Nephron progenitor cell (in vitro differentiated cells): Measurements from ENCODE around the gene VGLL2.

Source experiments
- DNase-seq: peaks from one replicate; pipeline ENCODE4 v3.0.0; 2021
- H3K27ac Mint-ChIP-seq: 2 replicates; pipeline ENCODE4 v1.8.0; 2021; ENCODE audit warnings: mild to moderate bottlenecking, moderate library complexity, mixed read lengths
- H3K27me3 Mint-ChIP-seq: 2 replicates; pipeline ENCODE4 v1.8.0; 2021; ENCODE audit warnings: mild to moderate bottlenecking, low read depth, mixed read lengths; ENCODE audit not compliant: poor library complexity
- H3K36me3 Mint-ChIP-seq: 2 replicates; pipeline ENCODE4 v1.8.0; 2021; ENCODE audit warnings: low read depth, mixed read lengths
- H3K4me1 Mint-ChIP-seq: 2 replicates; pipeline ENCODE4 v1.8.0; 2021; ENCODE audit warnings: mixed read lengths
- H3K4me3 Mint-ChIP-seq: 2 replicates; pipeline ENCODE4 v1.8.0; 2021; ENCODE audit warnings: mild to moderate bottlenecking, moderate library complexity, mixed read lengths
- H3K9me3 Mint-ChIP-seq: 2 replicates; pipeline ENCODE4 v1.8.0; 2021; ENCODE audit warnings: mild to moderate bottlenecking, moderate library complexity, mixed read lengths
- TF ChIP-seq, protein P1 (sequence below): fragments of 200-600 bp; sonication (generic); IDR thresholded peaks from 2 replicates; pipeline ENCODE4 v1.5.0; 2021; ENCODE audit warnings: antibody characterized with exemption

The VGLL2 gene

DNA sequence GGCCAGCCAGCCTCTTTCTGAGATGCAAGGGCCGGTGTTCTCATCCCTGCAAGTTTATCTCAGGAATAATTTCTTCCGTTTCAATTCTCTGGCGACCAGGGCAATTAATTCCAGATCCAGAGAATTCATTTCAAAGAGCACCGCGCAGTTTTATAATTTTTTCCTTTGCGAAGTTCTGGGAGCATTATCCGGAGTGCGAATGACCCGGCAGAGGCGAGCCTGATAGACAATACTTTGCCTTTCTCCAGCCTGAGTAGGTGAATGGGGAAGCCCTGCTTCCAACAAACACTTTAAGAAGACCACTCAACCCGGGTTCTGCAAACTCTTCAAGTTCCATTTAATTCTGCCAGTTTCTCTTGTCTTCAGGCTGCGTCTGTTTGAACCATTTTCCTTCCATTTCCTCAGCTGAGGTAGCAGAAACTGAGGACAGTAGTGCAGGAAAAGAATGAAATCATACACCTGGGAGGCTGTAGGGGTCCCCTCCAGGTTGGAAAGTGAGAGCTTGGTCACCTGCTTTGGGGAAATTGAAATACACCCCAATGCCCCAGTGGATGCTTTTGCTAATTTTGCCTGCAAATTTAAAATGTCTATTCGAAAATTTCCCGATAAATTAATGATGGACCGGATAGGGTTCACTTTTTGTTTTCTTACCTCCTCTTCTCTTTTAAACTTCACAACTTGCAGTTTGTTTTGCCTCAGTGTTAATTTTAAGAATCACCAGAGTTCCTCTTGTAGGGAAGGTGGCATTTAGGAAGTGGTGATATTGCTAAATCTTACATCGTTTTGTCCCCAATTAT lies 1.1 kb downstream of the VGLL2 start:
- peaks cover 99% of the 10 kb centered on the region for H3K27me3 Mint-ChIP-seq
- H3K4me3 Mint-ChIP-seq: peak overlapping the region; percentile 83
- no peaks in the 10 kb centered on the region for H3K9me3 Mint-ChIP-seq
- no peak for DNase-seq
- TF ChIP-seq, protein P1, sequence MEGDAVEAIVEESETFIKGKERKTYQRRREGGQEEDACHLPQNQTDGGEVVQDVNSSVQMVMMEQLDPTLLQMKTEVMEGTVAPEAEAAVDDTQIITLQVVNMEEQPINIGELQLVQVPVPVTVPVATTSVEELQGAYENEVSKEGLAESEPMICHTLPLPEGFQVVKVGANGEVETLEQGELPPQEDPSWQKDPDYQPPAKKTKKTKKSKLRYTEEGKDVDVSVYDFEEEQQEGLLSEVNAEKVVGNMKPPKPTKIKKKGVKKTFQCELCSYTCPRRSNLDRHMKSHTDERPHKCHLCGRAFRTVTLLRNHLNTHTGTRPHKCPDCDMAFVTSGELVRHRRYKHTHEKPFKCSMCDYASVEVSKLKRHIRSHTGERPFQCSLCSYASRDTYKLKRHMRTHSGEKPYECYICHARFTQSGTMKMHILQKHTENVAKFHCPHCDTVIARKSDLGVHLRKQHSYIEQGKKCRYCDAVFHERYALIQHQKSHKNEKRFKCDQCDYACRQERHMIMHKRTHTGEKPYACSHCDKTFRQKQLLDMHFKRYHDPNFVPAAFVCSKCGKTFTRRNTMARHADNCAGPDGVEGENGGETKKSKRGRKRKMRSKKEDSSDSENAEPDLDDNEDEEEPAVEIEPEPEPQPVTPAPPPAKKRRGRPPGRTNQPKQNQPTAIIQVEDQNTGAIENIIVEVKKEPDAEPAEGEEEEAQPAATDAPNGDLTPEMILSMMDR: no peak
- H3K4me1 Mint-ChIP-seq: peaks cover 21% of the 10 kb centered on the region
- H3K27ac Mint-ChIP-seq: no peak overlapping the region
- H3K36me3 Mint-ChIP-seq: no peaks in the 10 kb centered on the region

DNA sequence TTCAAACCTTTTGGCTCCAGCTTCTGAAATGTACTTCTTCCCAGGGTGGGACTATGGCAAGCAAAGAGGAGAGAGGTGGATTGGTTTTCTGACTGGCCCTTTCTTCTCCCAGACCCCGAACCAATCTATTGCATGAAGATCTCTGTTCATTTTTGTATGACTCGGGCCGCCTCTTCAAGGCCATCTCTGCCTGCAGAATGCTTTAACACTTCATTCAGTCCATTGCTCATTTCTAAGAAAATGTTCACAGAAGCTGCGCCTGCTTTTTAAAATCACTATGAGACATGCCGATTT lies 1.6 kb downstream of the VGLL2 start:
- no peak for DNase-seq
- TF ChIP-seq, protein P1: no peak
- H3K9me3 Mint-ChIP-seq: no peaks in the 10 kb centered on the region
- peak overlapping the region; percentile 83 for H3K4me3 Mint-ChIP-seq
- no peak overlapping the region for H3K27ac Mint-ChIP-seq
- peaks cover 21% of the 10 kb centered on the region for H3K4me1 Mint-ChIP-seq
- no peaks in the 10 kb centered on the region for H3K36me3 Mint-ChIP-seq
- H3K27me3 Mint-ChIP-seq: peaks cover 99% of the 10 kb centered on the region

DNA sequence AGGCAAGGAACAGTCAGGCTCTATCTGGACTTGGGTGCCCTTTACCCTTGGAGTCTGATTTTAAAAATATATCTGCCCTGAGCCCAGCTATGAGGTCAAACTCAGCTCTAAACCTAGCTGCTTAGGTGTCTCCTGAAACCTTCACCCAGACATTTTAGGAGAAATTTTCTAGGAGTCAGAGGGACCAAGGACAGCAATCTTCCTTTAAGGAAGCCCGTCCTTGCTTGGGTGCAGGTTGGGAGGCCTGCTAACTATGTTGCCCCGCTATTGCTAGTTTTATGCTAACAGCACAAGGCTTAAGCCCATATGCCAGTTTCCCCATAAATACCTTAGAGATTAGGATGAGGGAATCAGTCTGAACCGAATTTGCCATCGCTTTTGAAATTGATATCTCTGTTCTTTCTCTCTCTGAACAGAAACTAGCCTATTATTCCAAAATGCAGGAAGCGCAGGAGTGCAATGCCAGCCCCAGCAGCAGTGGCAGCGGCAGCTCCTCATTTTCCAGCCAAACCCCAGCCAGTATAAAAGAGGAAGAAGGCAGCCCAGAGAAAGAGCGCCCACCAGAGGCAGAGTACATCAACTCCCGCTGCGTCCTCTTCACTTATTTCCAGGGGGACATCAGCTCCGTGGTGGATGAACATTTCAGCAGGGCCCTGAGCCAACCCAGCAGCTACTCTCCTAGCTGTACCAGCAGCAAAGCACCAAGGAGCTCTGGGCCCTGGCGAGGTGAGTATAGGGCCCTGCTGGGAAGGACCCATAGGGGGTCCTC lies 2.6 kb downstream of the VGLL2 start:
- no peaks in the 10 kb centered on the region for H3K36me3 Mint-ChIP-seq
- H3K27me3 Mint-ChIP-seq: peaks cover 99% of the 10 kb centered on the region
- TF ChIP-seq, protein P1: peak; percentile 27
- H3K9me3 Mint-ChIP-seq: no peaks in the 10 kb centered on the region
- H3K4me1 Mint-ChIP-seq: peaks cover 21% of the 10 kb centered on the region
- H3K4me3 Mint-ChIP-seq: no peak overlapping the region
- H3K27ac Mint-ChIP-seq: no peak overlapping the region
- peak; percentile 21 for DNase-seq

DNA sequence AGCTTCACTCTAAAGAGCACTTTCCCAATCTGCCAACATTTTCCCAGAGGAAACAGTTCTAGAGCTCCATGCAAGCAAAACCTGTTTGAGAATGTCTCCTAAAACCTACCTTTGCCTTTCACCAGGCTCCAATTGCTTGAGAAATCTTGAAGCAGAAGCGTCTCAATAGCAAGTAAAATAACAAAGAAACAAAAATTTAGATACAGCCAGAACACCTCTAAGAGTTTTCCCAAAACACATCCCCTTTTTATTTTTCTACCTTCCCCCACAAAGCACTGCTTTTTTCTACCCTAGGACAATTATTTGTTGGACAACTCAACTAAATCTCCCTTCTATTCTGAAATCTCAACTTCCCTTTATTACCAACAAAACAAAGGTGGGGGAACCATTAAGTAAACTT lies 3.6 kb downstream of the VGLL2 start:
- Mint-ChIP-seq H3K27ac (no peak overlapping the region), H3K4me1 (peaks cover 21% of the 10 kb centered on the region), H3K4me3 (no peak overlapping the region), H3K9me3 (no peaks in the 10 kb centered on the region), H3K27me3 (peaks cover 99% of the 10 kb centered on the region), H3K36me3 (no peaks in the 10 kb centered on the region)
- TF ChIP-seq, protein P1: no peak
- DNase-seq: no peak

DNA sequence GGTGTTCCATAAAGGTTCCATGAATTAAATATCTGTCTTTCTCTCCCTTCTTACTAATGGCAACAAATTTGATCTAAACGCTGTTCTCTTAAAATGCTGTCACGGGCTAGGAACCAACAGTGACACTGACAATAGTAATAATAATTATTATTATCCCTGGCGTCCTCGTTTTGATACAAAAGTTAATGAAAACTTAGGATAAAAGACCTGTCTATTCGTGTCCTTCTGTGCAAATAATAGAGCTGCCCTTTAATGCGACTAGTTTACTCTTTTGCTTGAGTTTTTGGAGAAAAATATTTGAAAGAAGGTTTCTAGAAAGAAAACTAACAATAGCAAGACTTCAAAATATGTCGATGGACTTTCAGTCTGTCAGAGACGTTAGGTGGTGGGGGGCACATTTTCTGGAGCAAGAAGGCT lies 4.3 kb downstream of the VGLL2 start:
- H3K27ac Mint-ChIP-seq: no peak overlapping the region
- H3K27me3 Mint-ChIP-seq: peaks cover 99% of the 10 kb centered on the region
- H3K4me3 Mint-ChIP-seq: peak overlapping the region; percentile 69
- TF ChIP-seq, protein P1: no peak
- H3K9me3 Mint-ChIP-seq: no peaks in the 10 kb centered on the region
- no peak for DNase-seq
- no peaks in the 10 kb centered on the region for H3K36me3 Mint-ChIP-seq
- H3K4me1 Mint-ChIP-seq: peaks cover 18% of the 10 kb centered on the region
